Coronary artery (tissue), 2 donors: ENCODE results near the gene SPC24.
A peak's percentile ranks its signal among the peaks of the same experiment; 100 is the strongest.
"Not testable (repeated sequence)": the region's sequence is repeated elsewhere in the genome, so short reads cannot be mapped to it uniquely, and the experiment has no call there.

Source experiments
- DNase-seq: peaks from one replicate; pipeline ENCODE4 v3.0.0-alpha.2; 2017; ENCODE audit warnings: low spot score
- H3K27ac ChIP-seq, 2 donors: fragments of 200-600 bp; sonication (generic); one replicate each; pipeline ENCODE4 v1.5.1; 2016 to 2019
- H3K4me3 ChIP-seq: fragments of 200-600 bp; sonication (generic); 2 replicates; pipeline ENCODE4 v1.5.1; 2016; ENCODE audit warnings: mild to moderate bottlenecking, moderate library complexity
- CTCF ChIP-seq: fragments of 200-600 bp; sonication (generic); IDR thresholded peaks from one replicate; pipeline ENCODE4 v1.5.1; 2019; ENCODE audit warnings: antibody characterized with exemption

Gene SPC24

GRCh38 chr19:11164879-11165406 lies 9.4 kb upstream of the SPC24 start:
- Histone ChIP-seq H3K4me3 (peak overlapping the region; percentile 48), H3K27ac (peak overlapping the region; percentile 87 to 96)
- peak; percentile 97 for DNase-seq
- TF ChIP-seq CTCF: no peak

GRCh38 chr19:11164296-11164695 lies 8.7 kb upstream of the SPC24 start:
- TF ChIP-seq CTCF: no peak
- DNase-seq: no peak
- Histone ChIP-seq H3K27ac (peak overlapping the region; percentile 87 to 96), H3K4me3 (peak overlapping the region; percentile 48)

- H3K4me3 ChIP-seq, DNase-seq: not testable (repeated sequence)
- H3K27ac ChIP-seq: peak overlapping the region; percentile 78 to 88
Measured at GRCh38 chr19:11160440-11160768, 4.8 kb upstream of the SPC24 start.

- Histone ChIP-seq H3K27ac (peak overlapping the region; percentile 78 to 88), H3K4me3 (no peak overlapping the region)
- TF ChIP-seq CTCF: no peak
- no peak for DNase-seq
Measured at GRCh38 chr19:11159598-11160439, 4.2 kb upstream of the SPC24 start.

GRCh38 chr19:11154683-11155047 lies 917 bp downstream of the SPC24 start:
- no peak for TF ChIP-seq CTCF
- Histone ChIP-seq H3K4me3 (no peak overlapping the region), H3K27ac (no peak overlapping the region)
- DNase-seq: no peak

GRCh38 chr19:11152318-11153062 lies 3.1 kb downstream of the SPC24 start:
- peak; percentile 89 for DNase-seq
- peak overlapping the region; percentile 79 to 86 for H3K27ac ChIP-seq

More at GRCh38 chr19:11152318-11153062, 3.1 kb downstream of the SPC24 start:
- no peak for TF ChIP-seq CTCF
- H3K4me3 ChIP-seq: no peak overlapping the region
